ENCODE measurements around the gene TMEM255B.
"Not testable (repeated sequence)": the region's sequence is repeated elsewhere in the genome, so short reads cannot be mapped to it uniquely, and the experiment has no call there.

Gene TMEM255B

GRCh38 chr13:113791226-113791625 is 32.2 kb downstream of the TMEM255B start:
- DNase-seq, result no peak

- no peak for DNase-seq
Measured at GRCh38 chr13:113791761-113792160, 32.7 kb downstream of the TMEM255B start.

DNA sequence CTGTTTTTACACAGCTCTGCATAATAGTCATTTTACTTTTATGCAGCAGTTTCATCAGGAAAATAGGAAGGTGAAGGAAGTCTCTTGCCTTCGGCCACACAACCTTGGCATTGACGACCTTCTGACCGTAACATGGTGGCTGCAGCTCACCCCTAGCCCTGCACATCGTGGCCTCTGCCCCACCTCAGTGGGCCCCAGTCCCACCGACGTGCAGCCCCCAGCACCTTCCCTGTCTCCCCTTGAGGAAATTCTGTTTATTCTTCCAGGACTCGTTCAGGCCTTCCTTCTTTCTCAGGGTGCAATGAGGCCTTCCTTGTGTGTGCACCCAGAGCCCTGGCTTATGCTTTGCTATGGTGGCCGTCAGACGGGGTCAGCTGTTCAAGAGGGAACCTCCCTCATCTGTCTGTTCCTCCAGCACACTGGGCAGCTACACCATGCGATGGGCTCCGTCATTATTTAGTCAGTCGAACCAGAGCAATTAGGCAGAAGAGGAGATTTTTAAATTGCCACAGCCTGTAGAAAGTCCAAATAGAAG is 33.3 kb downstream of the TMEM255B start:
- DNase-seq, result no peak

DNA sequence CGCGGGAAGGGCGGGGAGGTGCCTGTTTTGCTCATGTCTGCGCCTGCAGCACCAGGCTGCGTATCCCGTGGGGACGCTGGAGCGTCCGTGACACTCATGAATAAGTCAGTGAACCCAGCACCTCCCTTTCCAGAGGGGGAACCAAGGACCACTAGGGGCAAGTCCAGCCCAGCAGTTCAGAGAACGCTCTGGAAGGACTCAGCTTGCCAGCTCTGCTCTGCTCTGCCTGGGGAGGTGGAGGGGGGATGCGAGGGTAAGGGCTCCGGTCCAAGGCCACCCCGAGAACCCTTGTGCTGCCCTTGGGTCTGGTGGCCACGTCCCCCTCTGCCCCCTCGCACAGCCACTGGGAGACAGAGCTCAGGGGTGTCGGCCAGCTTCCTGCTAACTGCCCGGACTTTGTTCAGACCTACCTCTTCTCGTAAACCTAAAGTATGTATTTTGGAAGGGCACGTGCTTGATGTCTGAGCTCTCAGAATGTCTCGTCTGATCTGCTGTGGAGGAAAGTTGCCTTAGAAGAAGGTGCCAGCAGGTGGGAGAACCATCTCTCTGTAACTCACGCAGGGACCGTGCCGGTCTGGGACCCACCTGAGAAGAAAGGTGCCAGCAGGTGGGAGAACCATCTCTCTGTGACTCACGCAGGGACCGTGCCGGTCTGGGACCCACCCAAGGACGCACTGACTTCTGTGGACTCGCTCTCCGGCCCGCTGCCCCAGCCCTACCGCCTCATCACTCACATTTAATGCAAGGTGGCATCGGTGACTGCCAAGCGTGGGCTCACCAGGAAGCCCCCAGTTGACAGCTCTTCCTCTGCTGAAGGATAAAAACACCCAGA is 34.1 kb downstream of the TMEM255B start:
- DNase-seq, result no peak

- DNase-seq, result no peak
Measured at GRCh38 chr13:113793718-113794085, 34.7 kb downstream of the TMEM255B start.

DNA sequence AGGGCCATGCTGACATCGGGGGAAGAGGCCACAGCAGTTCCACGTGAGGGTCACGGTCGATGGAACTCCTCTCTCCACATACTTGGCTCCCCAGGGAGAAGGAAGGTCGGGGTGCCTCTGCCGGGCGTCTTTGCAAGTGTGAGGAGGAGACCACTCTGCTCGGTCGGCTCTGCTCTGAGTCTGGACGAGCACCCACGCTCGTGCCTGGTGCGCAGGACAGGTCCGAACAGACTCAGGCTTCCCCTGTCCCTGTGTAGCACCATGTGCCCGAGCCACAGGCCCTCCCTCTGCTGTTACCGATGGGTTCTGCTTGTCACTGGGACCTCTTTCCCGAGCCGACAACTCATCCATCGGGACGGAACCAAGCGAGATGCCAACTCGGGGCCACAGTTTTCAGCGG is 35.1 kb downstream of the TMEM255B start:
- DNase-seq, result no peak

DNA sequence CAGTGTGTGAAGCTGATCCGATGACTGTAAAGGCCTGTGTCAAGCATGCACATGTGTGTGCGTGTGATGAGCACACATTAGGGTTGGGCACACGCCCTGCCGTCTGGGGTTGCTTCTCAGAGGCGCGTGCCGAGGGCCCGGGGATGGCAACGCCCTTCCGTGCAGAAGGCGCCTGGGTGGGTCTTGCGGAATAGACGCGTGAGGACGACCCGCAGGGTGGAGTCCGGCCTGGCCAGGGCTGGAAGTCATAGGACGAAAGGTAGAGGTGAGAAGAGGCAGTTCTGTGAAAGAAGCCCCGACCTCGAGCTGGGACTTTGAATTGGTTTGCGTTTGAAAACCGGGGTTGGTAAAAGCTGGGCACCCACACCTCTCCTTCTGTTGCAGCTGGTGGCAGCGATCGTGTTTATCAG is 35.7 kb downstream of the TMEM255B start:
- DNase-seq, result no peak

GRCh38 chr13:113795362-113795761 is 36.3 kb downstream of the TMEM255B start:
- not testable (repeated sequence) for DNase-seq

GRCh38 chr13:113796211-113796963 is 37.4 kb downstream of the TMEM255B start:
- no peak for DNase-seq

GRCh38 chr13:113796964-113797676 is 38.1 kb downstream of the TMEM255B start:
- no peak for DNase-seq

DNA sequence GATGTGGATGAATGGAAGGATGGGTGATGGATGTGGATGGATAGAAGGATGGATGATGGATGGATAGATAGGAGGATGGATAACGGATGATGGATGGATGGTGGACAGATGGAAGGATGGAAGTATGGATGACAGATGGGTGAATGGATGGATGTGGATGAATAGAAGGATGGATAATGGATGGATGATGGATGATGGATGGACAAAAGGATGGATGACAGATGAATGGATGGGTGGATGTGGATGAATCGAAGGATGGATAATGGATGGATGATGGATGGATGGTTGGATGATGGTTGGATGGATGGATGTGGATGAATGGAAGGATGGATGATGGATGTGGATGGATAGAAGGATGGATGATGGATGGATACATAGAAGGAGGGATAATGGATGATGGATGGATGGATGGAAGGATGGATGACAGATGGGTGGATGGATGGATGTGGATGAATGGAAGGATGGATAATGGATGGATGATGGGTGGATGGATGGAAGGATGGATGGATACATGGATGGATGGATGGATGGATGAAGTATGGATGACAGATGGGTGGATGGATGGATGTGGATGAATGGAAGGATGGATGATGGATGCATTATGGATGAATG is 39.3 kb downstream of the TMEM255B start:
- DNase-seq, result no peak

- DNase-seq, result no peak
Measured at GRCh38 chr13:113800576-113800926, 41.5 kb downstream of the TMEM255B start.

DNA sequence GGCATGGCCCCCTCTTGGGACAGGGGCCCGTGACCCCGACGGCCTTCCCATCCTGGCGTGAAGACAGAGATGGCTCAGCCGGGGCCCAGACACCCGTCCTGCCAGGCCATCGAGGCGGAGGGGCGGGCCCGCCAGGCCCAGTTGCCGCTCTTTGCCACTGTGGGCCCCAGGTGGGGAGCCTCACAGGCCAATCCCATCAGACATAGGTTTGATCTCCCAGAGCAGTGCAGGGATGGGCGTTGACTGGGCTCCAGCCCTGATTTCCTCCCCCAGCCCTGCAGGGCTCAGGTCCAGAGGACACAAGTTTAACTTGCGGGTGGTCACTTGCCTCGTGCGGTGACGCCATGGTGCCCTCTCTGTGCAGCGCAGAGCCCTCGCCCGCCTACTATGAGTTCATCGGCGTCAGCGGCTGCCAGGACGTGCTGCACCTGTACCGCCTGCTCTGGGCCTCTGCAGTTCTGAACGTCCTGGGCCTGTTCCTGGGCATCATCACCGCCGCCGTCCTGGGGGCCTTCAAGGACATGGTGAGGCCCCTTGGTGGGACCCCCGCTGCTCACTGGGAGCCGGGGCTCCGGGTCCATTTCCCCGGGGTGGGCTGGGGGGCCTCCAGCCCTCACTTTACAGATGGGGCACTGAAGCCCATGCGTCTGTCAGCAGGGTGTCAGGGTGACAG is 42.4 kb downstream of the TMEM255B start:
- DNase-seq, result no peak

DNA sequence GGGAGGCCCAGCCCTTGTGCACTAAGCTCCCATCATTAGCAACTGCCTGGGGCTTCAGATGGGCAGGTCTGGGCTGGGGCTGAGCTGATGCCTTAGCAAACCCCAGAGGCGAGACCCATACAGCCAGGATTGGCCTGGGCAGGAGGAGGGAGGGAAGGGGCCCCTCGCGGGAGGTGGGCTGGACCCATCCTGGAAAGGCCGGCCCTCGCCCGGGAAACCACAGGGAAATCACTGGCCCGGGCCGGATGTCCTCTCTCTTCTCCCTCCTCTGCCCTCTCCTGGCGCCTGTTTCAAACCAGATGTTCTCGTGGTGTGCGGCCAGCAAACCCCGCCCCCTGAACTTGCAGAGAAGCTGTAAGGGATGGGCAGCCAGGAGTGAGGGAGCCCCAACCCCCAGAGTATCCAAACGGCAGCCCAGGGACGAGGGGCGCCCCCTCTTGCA is 43.1 kb downstream of the TMEM255B start:
- DNase-seq, result no peak

DNA sequence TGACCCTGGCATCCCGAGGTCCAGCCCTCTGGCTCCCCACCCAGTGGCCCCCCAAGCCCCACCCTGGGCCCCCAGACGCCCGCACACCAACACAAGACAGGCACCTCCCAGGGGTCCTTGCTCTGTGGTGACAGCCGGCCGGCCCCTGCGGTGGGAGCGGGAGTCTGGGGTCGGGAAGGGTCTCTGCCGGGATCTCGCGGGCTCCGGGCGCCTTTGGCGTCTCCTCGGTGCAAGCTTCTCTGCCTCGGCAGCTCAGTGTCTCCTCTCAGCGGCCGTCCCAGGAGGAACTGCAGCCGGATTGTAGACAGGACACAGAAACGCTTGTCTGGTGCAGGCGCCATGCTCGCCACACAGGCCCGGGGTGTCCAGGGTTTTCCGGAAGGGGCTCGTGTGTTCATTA is 43.7 kb downstream of the TMEM255B start:
- no peak for DNase-seq

DNA sequence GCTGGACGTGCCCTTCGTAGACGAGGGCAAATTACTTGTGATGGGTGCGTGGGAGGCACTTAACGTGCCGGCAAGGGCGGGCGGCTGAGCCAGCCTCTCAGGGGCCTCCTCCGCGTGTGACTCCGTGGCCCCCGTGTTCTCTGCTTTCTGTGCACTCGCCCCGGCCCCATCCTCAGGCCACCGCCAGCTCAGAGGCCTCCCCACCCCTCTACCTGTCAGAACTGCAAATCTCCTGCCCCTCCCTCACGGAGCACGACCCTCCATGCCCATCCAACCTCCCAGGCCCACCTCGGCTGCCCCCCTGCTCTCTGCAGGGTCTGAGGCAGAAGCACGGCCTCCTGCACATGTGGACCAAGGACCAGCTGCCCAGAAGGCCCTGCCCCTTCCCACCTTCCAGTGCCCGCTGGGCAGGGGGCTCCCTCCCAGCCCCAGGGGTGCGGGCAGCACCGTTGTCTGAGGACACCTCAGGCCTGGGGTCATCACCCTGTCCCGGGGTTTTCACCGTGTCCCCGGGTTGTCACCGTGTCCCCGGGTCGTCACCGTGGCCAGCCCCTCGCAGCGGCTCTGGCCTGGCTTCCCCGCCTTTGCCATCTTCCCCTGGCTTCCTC is 44.5 kb downstream of the TMEM255B start:
- DNase-seq, result no peak

GRCh38 chr13:113804017-113804702 is 45.1 kb downstream of the TMEM255B start:
- no peak for DNase-seq

DNA sequence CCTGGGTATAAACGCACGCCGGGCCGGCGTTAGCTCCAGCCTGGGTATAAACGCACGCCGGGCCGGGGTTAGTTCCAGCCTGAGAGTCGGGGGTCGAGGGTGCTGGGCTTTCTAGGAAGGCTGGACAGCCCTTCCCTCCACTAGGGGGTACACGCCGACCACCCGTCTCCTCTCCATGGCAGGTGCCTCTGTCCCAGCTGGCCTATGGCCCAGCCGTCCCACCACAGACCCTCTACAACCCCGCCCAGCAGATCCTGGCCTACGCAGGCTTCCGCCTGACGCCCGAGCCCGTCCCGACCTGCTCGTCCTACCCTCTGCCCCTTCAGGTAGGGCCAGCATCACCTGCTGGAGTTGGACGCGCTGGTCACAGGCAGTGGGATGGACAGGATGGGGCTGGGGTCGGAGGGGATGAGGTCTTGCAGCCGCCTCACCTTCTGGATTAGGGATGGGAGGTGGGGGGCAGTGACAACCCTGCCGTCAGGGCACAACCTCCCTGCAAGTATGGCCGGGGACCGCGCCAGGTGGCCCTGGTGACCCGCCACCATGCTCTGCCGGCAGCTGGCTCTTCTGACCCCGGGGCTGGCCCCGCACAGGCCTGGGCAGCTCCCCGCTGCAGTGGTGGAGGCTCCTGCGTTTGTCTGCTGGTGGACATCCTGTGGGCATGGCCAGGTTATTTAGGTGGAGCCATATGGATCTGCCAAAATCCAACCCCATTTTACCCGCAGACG is 45.8 kb downstream of the TMEM255B start:
- DNase-seq, result no peak

- DNase-seq, result no peak
Measured at GRCh38 chr13:113805431-113806103, 46.5 kb downstream of the TMEM255B start.

DNA sequence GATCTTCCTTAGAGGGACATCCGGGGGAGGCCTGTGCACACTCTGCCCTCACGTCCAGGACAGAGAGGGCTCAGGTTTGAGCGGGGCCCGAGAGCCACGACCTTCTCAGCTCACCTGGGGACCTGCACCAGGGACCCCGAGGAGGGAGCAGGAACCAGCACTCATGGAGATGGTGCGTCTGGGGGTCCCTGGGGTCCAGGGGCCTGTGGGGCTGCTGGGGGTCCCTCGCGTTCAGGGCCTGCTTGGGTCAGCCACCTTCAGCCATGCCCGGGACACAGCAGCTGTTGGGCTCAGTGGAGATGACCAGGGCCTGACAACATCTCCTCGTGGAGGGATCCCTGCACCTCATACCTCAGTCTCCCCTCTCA is 47.1 kb downstream of the TMEM255B start:
- no peak for DNase-seq

Data from NCI-H1694 (cell line).